ENCODE results near the gene SLCO3A1.

- TF ChIP-seq EP300 (IDR thresholded peaks at IDR 0.05) (no peak), POLR2AphosphoS5 (IDR thresholded peaks at IDR 0.05) (no peak)
Measured at GRCh38 chr15:92047900-92048299, 194.4 kb downstream of the SLCO3A1 start.
